H1 (cell line): ENCODE results near the gene NOTCH4. TPM values are rescaled to one million over a fixed set of nuclear protein-coding genes. Genes with fewer than 3 reads are reported as not detected.

Experiments used
- CTCF ChIA-PET: fragments of 300-600 bp; sonication (Branson Sonifier 250); formaldehyde crosslinking; loops from one replicate; lab custom pipeline; 2021; ENCODE audit not compliant: partially characterized antibody; lab: Charles Lee
- POLR2A ChIA-PET: fragments of 300-600 bp; sonication (Branson Sonifier 250); formaldehyde crosslinking; loops from one replicate; lab custom pipeline; 2021; ENCODE audit warnings: inconsistent platforms; ENCODE audit not compliant: partially characterized antibody; lab: Charles Lee
- DNase-seq, 2 experiments: peaks; one replicate each; pipeline versions ENCODE4 v3.0.0 to v3.0.0-alpha.2; 2010 to 2022; ENCODE audit warnings: low spot score in 2 of 2, low read depth in 1 of 2, mixed read lengths in 1 of 2
- FAIRE-seq: peaks from 2 replicates; lab custom pipeline; 2011; peaks lifted over from hg19 to GRCh38; lab: Jason Lieb, UNC
- H2AFZ ChIP-seq: 2 replicates; pipeline ENCODE4 v1.8.1; 2012; ENCODE audit warnings: low read length, inconsistent platforms
- H2AK5ac ChIP-seq: 2 replicates; pipeline ENCODE4 v1.6.1; 2013; ENCODE audit warnings: low read depth, low read length
- H2BK120ac ChIP-seq: replicated peaks from 2 replicates; pipeline ENCODE3; 2013; ENCODE audit warnings: low read depth, low read length, inconsistent platforms
- H2BK12ac ChIP-seq: 2 replicates; pipeline ENCODE4 v1.6.1; 2013; ENCODE audit warnings: low read depth, low read length
- H2BK15ac ChIP-seq: 2 replicates; pipeline ENCODE4 v1.6.1; 2013; ENCODE audit warnings: low read length
- H2BK20ac ChIP-seq: 2 replicates; pipeline ENCODE4 v1.6.1; 2013; ENCODE audit warnings: low read length
- H2BK5ac ChIP-seq: 2 replicates; pipeline ENCODE4 v1.6.1; 2013; ENCODE audit warnings: low read depth, low read length
- H3K14ac ChIP-seq: 2 replicates; pipeline ENCODE4 v1.6.1; 2013; ENCODE audit warnings: inconsistent platforms; ENCODE audit not compliant: insufficient read length
- H3K18ac ChIP-seq: 2 replicates; pipeline ENCODE4 v1.6.1; 2013; ENCODE audit warnings: low read length; ENCODE audit errors: extremely low read depth
- H3K23ac ChIP-seq: 2 replicates; pipeline ENCODE4 v1.6.1; 2013; ENCODE audit warnings: inconsistent platforms; ENCODE audit not compliant: insufficient read length
- H3K23me2 ChIP-seq: 2 replicates; pipeline ENCODE4 v1.6.1; 2013; ENCODE audit warnings: low read depth, low read length
- H3K27ac ChIP-seq: 2 replicates; pipeline ENCODE4 v1.6.1; 2011; ENCODE audit warnings: low read depth, low read length, inconsistent platforms
- H3K27me3 ChIP-seq, 4 experiments: replicated peaks in 1 of 4; 1 replicate in 1 of 4; 2 replicates in 3 of 4; pipeline versions ENCODE4 v1.6.1 to v1.8.1; 2011 to 2013; ENCODE audit warnings: low read length in 3 of 4, mild to moderate bottlenecking in 3 of 4, inconsistent platforms in 2 of 4, mixed read lengths in 2 of 4, moderate library complexity in 1 of 4; ENCODE audit not compliant: control insufficient read depth in 3 of 4, insufficient read depth in 3 of 4; ENCODE audit errors: extremely low read depth in 1 of 4
- H3K36me3 ChIP-seq, 4 experiments: 2 replicates each; pipeline versions ENCODE4 v1.6.1 to v1.8.1; 2011 to 2013; ENCODE audit warnings: mild to moderate bottlenecking in 4 of 4, low read length in 3 of 4, moderate library complexity in 2 of 4, control low read depth in 1 of 4, inconsistent platforms in 1 of 4; ENCODE audit not compliant: insufficient read depth in 4 of 4, control insufficient read depth in 2 of 4
- H3K4ac ChIP-seq: replicated peaks from 2 replicates; pipeline ENCODE3; 2013; ENCODE audit warnings: low read length, low read depth, mixed read lengths, inconsistent platforms; ENCODE audit not compliant: insufficient read length
- H3K4me1 ChIP-seq, 4 experiments: replicated peaks in 1 of 4; 1 replicate in 1 of 4; 2 replicates in 3 of 4; pipeline versions ENCODE4 v1.6.1 to v1.8.1; 2011 to 2013; ENCODE audit warnings: low read length in 3 of 4, inconsistent platforms in 2 of 4, mixed read lengths in 1 of 4; ENCODE audit not compliant: insufficient read depth in 4 of 4, control insufficient read depth in 3 of 4
- H3K4me2 ChIP-seq, 2 experiments: 2 replicates each; pipeline versions ENCODE4 v1.6.1 to v1.8.1; 2011 to 2013; ENCODE audit warnings: low read depth in 2 of 2, low read length in 2 of 2, control low read depth in 1 of 2, inconsistent platforms in 1 of 2, mild to moderate bottlenecking in 1 of 2; ENCODE audit not compliant: insufficient read depth in 1 of 2
- H3K4me3 ChIP-seq, 4 experiments: fragments of 200-600, 300-600 bp in 1 of 4; sonication (generic), shearing (Covaris generic), sonication (Bioruptor Twin) in 1 of 4; 2 replicates each; pipeline versions ENCODE4 v1.5.1 to v1.8.1; 2011 to 2016; ENCODE audit warnings: low read length in 4 of 4, low read depth in 3 of 4, control low read depth in 2 of 4, inconsistent platforms in 2 of 4, mild to moderate bottlenecking in 2 of 4, mixed read lengths in 1 of 4, moderate library complexity in 1 of 4; ENCODE audit not compliant: insufficient read depth in 2 of 4; ENCODE audit errors: extremely low read depth in 1 of 4
- H3K56ac ChIP-seq: replicated peaks from 2 replicates; pipeline ENCODE3; 2013; ENCODE audit warnings: low read depth, mild to moderate bottlenecking, mixed read lengths, low read length, inconsistent platforms; ENCODE audit not compliant: insufficient read length
- H3K79me1 ChIP-seq: 2 replicates; pipeline ENCODE4 v1.6.1; 2013; ENCODE audit warnings: low read depth, low read length, control low read depth
- H3K79me2 ChIP-seq, 2 experiments: 2 replicates each; pipeline versions ENCODE4 v1.6.1 to v1.8.1; 2012 to 2013; ENCODE audit warnings: low read length in 2 of 2, mild to moderate bottlenecking in 2 of 2, inconsistent platforms in 1 of 2; ENCODE audit not compliant: insufficient read depth in 2 of 2, control insufficient read depth in 1 of 2
- H3K9ac ChIP-seq, 4 experiments: replicated peaks in 1 of 4; 1 replicate in 1 of 4; 2 replicates in 3 of 4; pipeline versions ENCODE4 v1.6.1 to v1.8.1; 2011 to 2013; ENCODE audit warnings: low read depth in 3 of 4, low read length in 3 of 4, control low read depth in 2 of 4, mild to moderate bottlenecking in 2 of 4, moderate library complexity in 2 of 4, inconsistent platforms in 1 of 4; ENCODE audit errors: extremely low read depth in 1 of 4
- H3K9me3 ChIP-seq, 2 experiments: 2 replicates each; pipeline versions ENCODE4 v1.6.1 to v1.8.1; 2012 to 2013; ENCODE audit warnings: mild to moderate bottlenecking in 2 of 2, moderate library complexity in 2 of 2, control low read depth in 1 of 2, inconsistent platforms in 1 of 2, low read depth in 1 of 2, low read length in 1 of 2, mixed read lengths in 1 of 2; ENCODE audit not compliant: insufficient read depth in 2 of 2
- H4K20me1 ChIP-seq, 2 experiments: replicated peaks in 1 of 2; 2 replicates each; pipeline versions ENCODE3 to v1.8.1; 2011 to 2013; ENCODE audit warnings: inconsistent platforms in 2 of 2, low read length in 2 of 2, mild to moderate bottlenecking in 1 of 2; ENCODE audit not compliant: insufficient read depth in 2 of 2, control insufficient read depth in 1 of 2
- H4K5ac ChIP-seq: 2 replicates; pipeline ENCODE4 v1.6.1; 2013; ENCODE audit warnings: low read length, low read depth, mixed read lengths, inconsistent platforms; ENCODE audit not compliant: insufficient read length
- H4K8ac ChIP-seq: 2 replicates; pipeline ENCODE4 v1.8.0; 2013; ENCODE audit warnings: mild to moderate bottlenecking, moderate library complexity, low read length, inconsistent platforms; ENCODE audit not compliant: insufficient read depth; ENCODE audit errors: extremely low read depth
- H4K91ac ChIP-seq: replicated peaks from 2 replicates; pipeline ENCODE3; 2013; ENCODE audit warnings: low read length, mixed read lengths, inconsistent platforms; ENCODE audit not compliant: insufficient read length
- NRF1 ChIP-seq: IDR thresholded peaks from 2 replicates; pipeline ENCODE4 v1.6.1; 2011; ENCODE audit warnings: mild to moderate bottlenecking, low read depth, low read length, improper control_type of control experiment
- SIRT6 ChIP-seq: IDR thresholded peaks from one replicate; pipeline ENCODE4 v1.7.1; 2012; ENCODE audit warnings: low read length, inconsistent platforms
- WGBS, 2 experiments: shearing (Covaris generic) in 1 of 2; methylation state at CpG; one replicate each; pipeline versions ENCODE4 v1.1.6 to v1.1.7; 2013 to 2015; ENCODE audit warnings: low lambda C conversion rate in 2 of 2, mixed read lengths in 2 of 2, inconsistent platforms in 1 of 2, low coverage in 1 of 2, missing lambda C conversion rate in 1 of 2; ENCODE audit not compliant: insufficient replicate concordance in 2 of 2, insufficient coverage in 1 of 2, insufficient read length in 1 of 2; ENCODE audit errors: extremely low coverage in 1 of 2, missing lambda C conversion rate in 1 of 2; 5-methylcytosine and 5-hydroxymethylcytosine counted together
- polyA plus RNA-seq, 7 experiments: library from polyadenylated mRNA; depleted of rRNA in 3 of 7; stranded (reverse) in 5 of 7; unstranded in 2 of 7; fragments of >200 nt in 5 of 7; fragments of 200-250 nt in 2 of 7; gene quantifications; 1 replicate in 5 of 7; 2 replicates in 1 of 7; 4 replicates in 1 of 7; pipeline versions ENCODE4 v1.2.1 to v1.2.3, GENCODE V29; 2011 to 2013; ENCODE audit warnings: missing spikeins in 2 of 7, mixed read lengths in 2 of 7
- total RNA-seq: library from RNA; stranded (reverse); fragmentation: NEBNext Ultra II Directional; extraction: Animal tissue kit (Norgen Biotek cat#: 25700); gene quantifications from 2 replicates; pipeline ENCODE4 v1.2.1, GENCODE V29; 2021

Gene NOTCH4
- total and polyA plus RNA-seq, 2 of the 8 experiments (the other 6 are each of a cell fraction or from before 2014, with no cell fraction given): 1.9 to 2.8 TPM

GRCh38 chr6:32146687-32147086, 77.2 kb downstream of the NOTCH4 start:
- no peak overlapping the region for H4K8ac ChIP-seq
- no peak overlapping the region for H2BK20ac ChIP-seq
- peak overlapping the region; percentile 18 to 27; a peak in 1 of 4 replicates for H3K4me2 ChIP-seq
- no peaks in the 10 kb centered on the region for H3K79me2 ChIP-seq
- H2BK15ac ChIP-seq: no peak overlapping the region
- DNase-seq: no peak
- peaks cover 7% of the 10 kb centered on the region; the same call in 1 of the 2 replicates for H3K23me2 ChIP-seq
- no peak overlapping the region for H2BK5ac ChIP-seq
- no peaks in the 10 kb centered on the region for H3K36me3 ChIP-seq
- H4K20me1 ChIP-seq: no peaks in the 10 kb centered on the region
- H2BK120ac ChIP-seq: no peak overlapping the region
- POLR2A ChIA-PET: interaction anchor here (1.0 to 9.2 kb wide), 6 partner anchors 8 to 30 kb away, joined by 3 to 70 read pairs (median 6); partner anchors contain the start of genes ATF6B and FKBPL
- FAIRE-seq: peak; percentile 86
- 30% methylated on average over 4 of the region's 4 CpGs; no CpG with 5 or more reads in 1 of the 2 experiments for WGBS, 2 experiments
- no peaks in the 10 kb centered on the region for H3K79me1 ChIP-seq
- H4K91ac ChIP-seq: no peak overlapping the region
- H3K9me3 ChIP-seq: no peaks in the 10 kb centered on the region
- H2BK12ac ChIP-seq: 0 out of 2 replicates have a peak overlapping the region, but pooled peaks have one; percentile 0
- H3K18ac ChIP-seq: 0 out of 2 replicates have a peak overlapping the region, but pooled peaks have one; percentile 0
- no peak overlapping the region for H3K56ac ChIP-seq
- H3K14ac ChIP-seq: no peak overlapping the region
- no peak overlapping the region for H2AK5ac ChIP-seq
- no peak overlapping the region for H3K4me3 ChIP-seq
- H2AFZ ChIP-seq: 0 out of 2 replicates have a peak overlapping the region, but pooled peaks have one; percentile 2
- H3K23ac ChIP-seq: no peak overlapping the region
- H3K4me1 ChIP-seq: peaks cover 10 to 26% (median 11%) of the 10 kb centered on the region in 4 experiments
- no peak overlapping the region for H3K9ac ChIP-seq
- CTCF ChIA-PET: interaction anchor here (1.6 to 1.9 kb wide), 2 partner anchors 28 to 31 kb away, joined by 3 to 5 read pairs; no protein-coding TSS in a partner anchor
- H3K27ac ChIP-seq: no peak overlapping the region
- H3K4ac ChIP-seq: no peak overlapping the region
- no peak overlapping the region for H4K5ac ChIP-seq
- H3K27me3 ChIP-seq: peaks cover 3 to 27% (median 25%) of the 10 kb centered on the region in 4 experiments
- TF ChIP-seq NRF1 (no peak), SIRT6 (no peak)
